Left lung (tissue), 10 donors: ENCODE measurements around the gene CRLF2. TPM values are rescaled to one million over a fixed set of nuclear protein-coding genes. Genes with fewer than 3 reads are reported as not detected.

Experiments used
- ATAC-seq: fragments of 200-7000 bp; cut with Tn5 transposase; one replicate; pipeline ENCODE4 v1.9.1; 2020; ENCODE audit warnings: moderate library complexity
- DNase-seq, 4 donors: peaks; one replicate each; pipeline ENCODE4 v3.0.0-alpha.2; 2013 to 2020
- H3K27ac ChIP-seq, 2 donors: fragments of 200-600 bp; sonication (generic) in 1 of 2; one replicate each; pipeline versions ENCODE4 v1.5.0 to v1.8.0; 2020 to 2021
- H3K27me3 ChIP-seq, 2 donors: fragments of 200-600 bp; sonication (generic) in 1 of 2; one replicate each; pipeline versions ENCODE4 v1.5.0 to v1.8.0; 2020 to 2021
- H3K36me3 ChIP-seq, 2 donors: fragments of 200-600 bp; sonication (generic) in 1 of 2; one replicate each; pipeline versions ENCODE4 v1.5.0 to v1.8.0; 2020 to 2021
- H3K4me1 ChIP-seq, 2 donors: fragments of 200-600 bp; one replicate each; pipeline ENCODE4 v1.8.0; 2021
- H3K4me3 ChIP-seq, 2 donors: fragments of 200-600 bp; sonication (generic) in 1 of 2; one replicate each; pipeline versions ENCODE4 v1.5.0 to v1.8.0; 2020 to 2021; ENCODE audit warnings: mild to moderate bottlenecking in 1 of 2
- H3K9me3 ChIP-seq, 2 donors: fragments of 200-600 bp; sonication (generic) in 1 of 2; one replicate each; pipeline versions ENCODE4 v1.5.0 to v1.8.0; 2020 to 2021
- intact Hi-C, 2 donors: fragments of 100-400 bp; cut with DNase I; formaldehyde crosslinking; loops; one replicate each; pipeline versions ENCODE4 v1.11.2 to v1.14.2; 2022
- polyA plus RNA-seq, 6 donors: library from polyadenylated mRNA; unstranded; fragments of 120-200 nt; gene quantifications; one replicate each; pipeline ENCODE4 v1.2.1, GENCODE V29; 2013; ENCODE audit not compliant: insufficient read length in 6 of 6
- total RNA-seq, 2 donors: library from RNA; stranded (reverse); fragmentation: NEBNext Ultra II Directional; extraction: Animal tissue kit (Norgen Biotek cat#: 25700); gene quantifications; one replicate each; pipeline ENCODE4 v1.2.1, GENCODE V29; 2021
- TF ChIP-seq, protein P1 (sequence below), 2 donors: fragments of 200-600 bp; sonication (generic) in 1 of 2; IDR thresholded peaks; one replicate each; pipeline versions ENCODE4 v1.5.0 to v1.8.0; 2021; ENCODE audit warnings: antibody characterized with exemption in 2 of 2
- donor health status: DM: no; HTN: yes; CAD: no.
- donor health status: DM: no; HTN: no; CAD: no.

CRLF2 gene
- total and polyA plus RNA-seq, 8 donors: 0.08 to 0.58 (median 0.11) TPM; not detected in 3

DNA sequence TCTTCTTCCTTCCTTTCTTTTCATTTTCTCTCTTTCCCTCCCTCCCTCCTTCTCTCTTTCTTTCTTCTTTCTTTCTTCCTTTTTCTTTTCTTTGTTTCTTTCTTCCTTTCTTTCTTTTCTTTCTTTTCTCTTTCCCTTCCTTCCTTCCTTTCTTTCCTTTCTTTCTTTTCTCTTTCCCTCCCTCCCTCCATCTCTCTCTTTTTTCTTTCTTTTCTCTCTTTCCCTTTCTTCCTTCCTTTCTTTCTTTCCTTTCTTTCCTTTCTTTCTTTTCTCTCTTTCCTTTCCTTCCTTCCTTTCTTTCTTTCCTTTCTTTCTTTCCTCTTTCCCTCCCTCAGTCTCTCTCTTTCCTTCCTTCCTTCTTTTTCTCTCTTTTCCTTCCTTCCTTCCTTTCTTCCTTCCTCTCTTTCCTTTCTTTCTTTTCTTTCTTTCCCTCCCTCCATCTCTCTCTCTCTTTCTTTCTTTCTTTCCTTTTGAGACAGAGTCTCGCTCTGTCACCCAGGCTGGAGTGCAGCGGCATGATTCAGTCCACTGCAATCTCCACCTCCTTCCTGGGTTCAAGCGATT is 44.4 kb downstream of the CRLF2 start:
- H3K9me3 ChIP-seq: no peaks in the 10 kb centered on the region
- ATAC-seq: no peak

DNA sequence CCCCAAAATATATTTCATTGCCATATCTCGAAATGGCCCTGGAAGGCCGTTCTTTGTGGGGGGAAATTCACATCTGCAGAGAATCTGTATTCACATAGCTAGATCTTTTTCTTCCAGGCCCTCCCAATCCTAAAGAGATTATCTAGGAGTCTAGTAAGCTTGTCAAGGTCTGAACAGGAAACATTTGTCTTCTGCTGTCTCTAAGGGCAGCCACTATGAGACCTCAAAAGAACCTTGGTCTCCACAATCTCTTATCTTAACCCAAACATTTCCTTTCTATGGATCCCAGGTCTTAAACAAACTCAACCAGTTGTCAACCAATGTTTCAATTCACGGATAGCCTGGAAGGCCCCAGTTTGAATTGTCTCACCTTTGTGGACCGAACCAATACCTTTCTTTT is 45.0 kb downstream of the CRLF2 start:
- Histone ChIP-seq H3K4me1 (no peaks in the 10 kb centered on the region), H3K27ac (no peak overlapping the region), H3K36me3 (no peaks in the 10 kb centered on the region), H3K9me3 (no peaks in the 10 kb centered on the region), H3K4me3 (no peak overlapping the region), H3K27me3 (peaks cover 0 to 18% of the 10 kb centered on the region in 2 donors)
- DNase-seq: no peak
- TF ChIP-seq, protein P1, sequence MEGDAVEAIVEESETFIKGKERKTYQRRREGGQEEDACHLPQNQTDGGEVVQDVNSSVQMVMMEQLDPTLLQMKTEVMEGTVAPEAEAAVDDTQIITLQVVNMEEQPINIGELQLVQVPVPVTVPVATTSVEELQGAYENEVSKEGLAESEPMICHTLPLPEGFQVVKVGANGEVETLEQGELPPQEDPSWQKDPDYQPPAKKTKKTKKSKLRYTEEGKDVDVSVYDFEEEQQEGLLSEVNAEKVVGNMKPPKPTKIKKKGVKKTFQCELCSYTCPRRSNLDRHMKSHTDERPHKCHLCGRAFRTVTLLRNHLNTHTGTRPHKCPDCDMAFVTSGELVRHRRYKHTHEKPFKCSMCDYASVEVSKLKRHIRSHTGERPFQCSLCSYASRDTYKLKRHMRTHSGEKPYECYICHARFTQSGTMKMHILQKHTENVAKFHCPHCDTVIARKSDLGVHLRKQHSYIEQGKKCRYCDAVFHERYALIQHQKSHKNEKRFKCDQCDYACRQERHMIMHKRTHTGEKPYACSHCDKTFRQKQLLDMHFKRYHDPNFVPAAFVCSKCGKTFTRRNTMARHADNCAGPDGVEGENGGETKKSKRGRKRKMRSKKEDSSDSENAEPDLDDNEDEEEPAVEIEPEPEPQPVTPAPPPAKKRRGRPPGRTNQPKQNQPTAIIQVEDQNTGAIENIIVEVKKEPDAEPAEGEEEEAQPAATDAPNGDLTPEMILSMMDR (IDR thresholded peaks at IDR 0.05): no peak
- intact Hi-C loops: no loop called here
- ATAC-seq: no peak

More for the DNA sequence above, 44.4 kb downstream of the CRLF2 start:
- H3K36me3 ChIP-seq: no peaks in the 10 kb centered on the region
- peaks cover 0 to 18% of the 10 kb centered on the region in 2 donors for H3K27me3 ChIP-seq
- no peaks in the 10 kb centered on the region for H3K4me1 ChIP-seq
- no peak for DNase-seq
- TF ChIP-seq, protein P1 (IDR thresholded peaks at IDR 0.05): no peak
- H3K27ac ChIP-seq: no peak overlapping the region
- no peak overlapping the region for H3K4me3 ChIP-seq
- intact Hi-C loops: no loop called here

DNA sequence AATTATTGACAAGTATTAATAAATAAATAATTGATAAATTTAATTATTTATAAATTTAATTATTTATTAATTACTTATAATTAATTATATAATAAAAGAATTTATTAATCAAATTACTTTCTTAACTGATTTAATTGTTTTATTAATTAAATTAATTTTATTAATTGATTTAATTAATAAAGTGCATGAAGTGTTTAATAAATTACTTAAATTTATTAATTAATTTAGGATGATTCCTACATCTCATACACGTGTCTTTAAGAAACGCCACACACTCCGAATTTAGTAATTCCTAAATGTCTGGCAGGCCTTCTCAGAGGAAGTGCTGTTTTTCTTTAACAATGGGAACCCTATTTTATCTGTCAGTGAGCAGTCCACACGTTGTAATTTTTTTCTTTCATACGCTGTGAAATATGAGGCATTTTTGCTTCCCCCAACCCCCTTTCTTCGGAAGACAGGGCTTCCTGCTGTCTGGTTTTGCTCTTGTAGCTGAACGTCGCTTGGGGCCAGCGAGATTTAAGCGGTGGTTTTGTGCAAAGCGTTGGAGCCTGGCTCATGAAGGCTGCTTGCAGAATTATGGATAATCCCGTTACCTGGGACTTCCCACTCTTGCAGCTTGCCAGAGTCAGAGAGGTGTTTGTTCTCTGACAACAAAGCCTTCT is 46.8 kb downstream of the CRLF2 start:
- Histone ChIP-seq H3K27ac (no peak overlapping the region), H3K27me3 (peaks cover 0 to 18% of the 10 kb centered on the region in 2 donors), H3K4me3 (no peak overlapping the region), H3K9me3 (no peaks in the 10 kb centered on the region), H3K36me3 (no peaks in the 10 kb centered on the region), H3K4me1 (no peaks in the 10 kb centered on the region)
- ATAC-seq (no peak), DNase-seq (peak in 2 of 4 donors; percentile 21 to 41)
- TF ChIP-seq, protein P1 (IDR thresholded peaks at IDR 0.05): no peak
- intact Hi-C loops: no loop called here

DNA sequence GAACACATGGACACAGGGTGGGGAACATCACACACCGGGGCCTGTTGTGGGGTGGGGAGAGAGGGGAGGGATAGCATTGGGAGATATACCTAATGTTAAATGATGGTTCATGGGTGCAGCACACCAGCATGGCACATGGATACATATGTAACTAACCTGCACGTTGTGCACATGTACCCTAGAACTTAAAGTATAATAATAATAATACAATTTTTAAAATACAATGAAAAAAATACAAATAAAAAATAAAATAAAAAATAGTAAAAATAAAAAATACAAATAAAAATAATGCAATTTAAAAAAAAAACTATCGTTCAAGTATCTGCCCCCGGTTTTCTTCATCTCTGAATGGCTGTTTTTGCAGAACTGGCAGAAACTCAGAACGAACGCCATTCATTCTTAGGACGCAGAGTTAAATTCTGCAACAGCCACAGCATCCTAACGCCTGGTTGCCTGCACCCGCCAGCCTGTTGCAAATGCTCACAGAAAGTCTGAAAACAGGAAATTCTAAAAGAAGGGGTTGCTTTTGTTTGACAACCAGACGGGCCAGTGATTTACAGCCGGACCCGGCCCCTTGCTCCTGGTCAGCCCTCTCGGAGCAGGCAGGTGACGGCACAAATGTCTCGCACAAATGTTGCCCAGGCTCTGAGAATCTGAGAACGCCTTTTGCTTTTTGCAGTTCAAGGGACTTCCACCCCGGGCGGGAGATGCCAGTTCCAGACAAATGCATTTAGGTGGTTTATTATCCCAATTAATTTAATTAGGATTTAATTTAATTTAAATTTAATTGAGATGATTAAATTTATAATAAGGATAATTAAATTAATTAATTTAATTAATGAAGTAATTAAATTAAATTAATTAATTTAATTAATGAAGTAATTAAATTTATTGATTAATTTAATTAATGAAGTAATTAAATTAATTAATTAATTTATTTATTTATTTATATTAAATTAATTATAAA is 47.8 kb downstream of the CRLF2 start:
- ATAC-seq: no peak
- no peak overlapping the region for H3K4me3 ChIP-seq
- H3K4me1 ChIP-seq: no peaks in the 10 kb centered on the region
- no peaks in the 10 kb centered on the region for H3K9me3 ChIP-seq
- TF ChIP-seq, protein P1 (IDR thresholded peaks at IDR 0.05): no peak
- intact Hi-C loops: no loop called here
- DNase-seq: peak in 1 of 4 donors; percentile 32
- no peaks in the 10 kb centered on the region for H3K36me3 ChIP-seq
- no peak overlapping the region for H3K27ac ChIP-seq
- H3K27me3 ChIP-seq: peaks cover 0 to 18% of the 10 kb centered on the region in 2 donors

DNA sequence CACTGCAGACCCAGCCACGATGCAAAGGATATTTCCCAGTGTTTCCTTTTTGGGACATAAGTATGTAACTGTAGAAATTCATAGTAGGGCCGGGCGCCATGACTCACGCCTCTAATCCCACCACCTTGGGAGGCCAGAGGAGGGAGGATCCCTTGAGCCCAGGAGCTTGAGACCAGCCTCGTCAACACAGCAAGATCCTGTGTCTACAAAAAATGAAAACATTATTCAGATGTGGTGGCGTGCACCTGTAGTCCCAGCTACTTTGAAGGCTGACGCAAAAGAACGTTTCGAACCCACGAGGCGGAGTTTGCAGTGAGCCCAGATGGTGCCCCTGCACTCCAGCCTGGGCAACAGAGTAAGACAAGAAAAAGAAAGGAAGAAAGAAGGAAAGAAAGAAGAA is 49.2 kb downstream of the CRLF2 start:
- H3K27ac ChIP-seq: no peak overlapping the region
- TF ChIP-seq, protein P1 (IDR thresholded peaks at IDR 0.05): no peak
- intact Hi-C loops: no loop called here
- DNase-seq: peak in 1 of 4 donors; percentile 15
- no peaks in the 10 kb centered on the region for H3K36me3 ChIP-seq
- peaks cover 0 to 18% of the 10 kb centered on the region in 2 donors for H3K27me3 ChIP-seq
- no peaks in the 10 kb centered on the region for H3K9me3 ChIP-seq
- H3K4me1 ChIP-seq: no peaks in the 10 kb centered on the region
- H3K4me3 ChIP-seq: no peak overlapping the region
- no peak for ATAC-seq
